GM21526 (cell line): Measurements from ENCODE around the gene USP20.

Source experiments
- ATAC-seq: cut with Tn5 transposase; IDR thresholded peaks from one replicate; pipeline ENCODE4 v1.9.1; 2021; ENCODE audit warnings: moderate library complexity; ENCODE audit not compliant: unreplicated experiment, low FRiP score

Gene USP20

DNA sequence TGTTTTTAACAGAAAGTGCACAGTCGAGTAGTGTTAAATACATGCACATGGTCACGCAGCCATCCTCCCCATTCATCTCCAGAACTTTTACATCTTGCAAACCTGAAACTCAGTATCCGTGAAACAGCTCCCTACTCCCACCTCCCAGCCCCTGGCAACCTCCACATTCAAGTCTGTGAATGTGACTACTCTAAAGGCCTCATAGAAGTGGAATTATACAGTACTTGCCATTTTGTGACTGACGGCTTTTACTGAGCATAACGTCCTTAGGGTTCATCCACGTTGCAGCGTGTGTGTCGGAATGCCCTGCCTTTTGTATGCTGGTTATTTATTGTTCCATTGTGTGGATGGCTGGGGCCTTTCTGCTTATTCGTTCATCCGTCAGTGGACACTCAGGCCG lies 35.8 kb downstream of the USP20 start:
- ATAC-seq: no peak

DNA sequence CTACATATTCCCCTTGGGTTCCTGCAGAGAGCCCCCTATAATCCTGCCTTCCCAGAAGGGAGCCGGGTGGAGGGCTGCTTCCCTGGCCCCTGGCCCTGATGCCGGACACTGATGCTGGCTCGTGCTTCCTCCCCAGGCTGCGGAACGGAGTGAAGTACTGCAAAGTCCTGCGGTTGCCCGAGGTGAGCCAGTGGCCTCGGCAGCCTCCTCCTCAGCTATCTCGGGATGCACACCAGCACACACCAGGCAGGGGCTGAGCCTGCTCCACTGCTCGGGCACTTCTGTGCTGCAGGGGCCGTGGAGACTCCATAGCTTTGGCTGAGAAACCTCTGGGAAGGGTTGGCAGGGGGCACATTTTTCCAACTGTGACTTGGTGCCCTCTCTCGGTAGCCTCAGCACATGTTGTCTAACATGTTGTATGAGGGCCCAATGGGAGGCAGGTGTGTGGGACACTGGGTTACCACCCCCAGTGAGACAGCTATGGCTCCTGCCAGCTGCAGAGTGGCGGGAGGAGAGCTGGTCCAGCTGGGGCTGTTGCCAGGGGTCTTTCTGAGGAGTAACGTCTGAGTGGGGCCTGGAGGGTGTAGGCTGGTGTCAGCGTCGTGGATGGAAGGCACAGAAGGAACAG lies 38.4 kb downstream of the USP20 start:
- no peak for ATAC-seq

DNA sequence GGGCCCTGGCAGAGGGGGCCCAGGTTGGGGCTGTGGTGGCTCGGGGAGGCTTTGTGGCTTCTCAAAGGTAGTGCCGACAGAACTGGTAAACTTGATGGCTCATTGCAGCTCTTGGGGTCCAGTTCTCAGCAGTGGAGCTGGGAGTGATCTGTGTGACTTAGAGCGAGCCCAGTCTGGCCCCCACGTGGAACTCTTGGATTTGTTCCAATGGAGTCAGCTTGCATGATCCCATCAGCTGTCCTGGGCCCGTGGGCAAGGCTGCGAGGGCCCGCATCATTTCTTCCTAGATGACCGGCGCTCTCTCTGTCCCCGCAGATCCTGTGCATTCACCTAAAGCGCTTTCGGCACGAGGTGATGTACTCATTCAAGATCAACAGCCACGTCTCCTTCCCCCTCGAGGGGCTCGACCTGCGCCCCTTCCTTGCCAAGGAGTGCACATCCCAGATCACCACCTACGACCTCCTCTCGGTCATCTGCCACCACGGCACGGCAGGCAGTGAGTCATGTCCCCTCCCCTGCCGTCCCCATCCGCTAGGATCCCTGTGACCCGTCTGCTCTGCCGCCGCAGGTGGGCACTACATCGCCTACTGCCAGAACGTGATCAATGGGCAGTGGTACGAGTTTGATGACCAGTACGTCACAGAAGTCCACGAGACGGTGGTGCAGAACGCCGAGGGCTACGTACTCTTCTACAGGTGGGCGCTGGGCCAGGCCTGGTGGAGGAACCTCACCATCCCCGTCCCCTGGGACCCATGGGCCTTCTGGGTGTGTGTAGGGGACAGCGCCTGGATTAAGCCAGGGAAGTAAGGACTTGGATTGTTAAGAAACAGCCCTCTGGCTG lies 39.2 kb downstream of the USP20 start:
- ATAC-seq: no peak

DNA sequence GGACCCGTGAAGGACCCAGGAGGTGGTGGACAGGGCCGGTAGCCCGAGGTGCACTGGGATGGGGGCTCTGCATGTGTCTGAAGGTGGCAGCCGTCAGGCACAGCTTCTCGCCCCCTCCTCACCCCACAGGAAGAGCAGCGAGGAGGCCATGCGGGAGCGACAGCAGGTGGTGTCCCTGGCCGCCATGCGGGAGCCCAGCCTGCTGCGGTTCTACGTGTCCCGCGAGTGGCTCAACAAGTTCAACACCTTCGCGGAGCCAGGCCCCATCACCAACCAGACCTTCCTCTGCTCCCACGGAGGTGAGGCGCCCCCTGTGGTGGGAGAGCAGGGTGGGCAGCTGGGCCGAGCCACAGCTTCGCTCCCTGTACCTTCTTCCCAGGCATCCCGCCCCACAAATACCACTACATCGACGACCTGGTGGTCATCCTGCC lies 39.9 kb downstream of the USP20 start:
- ATAC-seq: no peak

DNA sequence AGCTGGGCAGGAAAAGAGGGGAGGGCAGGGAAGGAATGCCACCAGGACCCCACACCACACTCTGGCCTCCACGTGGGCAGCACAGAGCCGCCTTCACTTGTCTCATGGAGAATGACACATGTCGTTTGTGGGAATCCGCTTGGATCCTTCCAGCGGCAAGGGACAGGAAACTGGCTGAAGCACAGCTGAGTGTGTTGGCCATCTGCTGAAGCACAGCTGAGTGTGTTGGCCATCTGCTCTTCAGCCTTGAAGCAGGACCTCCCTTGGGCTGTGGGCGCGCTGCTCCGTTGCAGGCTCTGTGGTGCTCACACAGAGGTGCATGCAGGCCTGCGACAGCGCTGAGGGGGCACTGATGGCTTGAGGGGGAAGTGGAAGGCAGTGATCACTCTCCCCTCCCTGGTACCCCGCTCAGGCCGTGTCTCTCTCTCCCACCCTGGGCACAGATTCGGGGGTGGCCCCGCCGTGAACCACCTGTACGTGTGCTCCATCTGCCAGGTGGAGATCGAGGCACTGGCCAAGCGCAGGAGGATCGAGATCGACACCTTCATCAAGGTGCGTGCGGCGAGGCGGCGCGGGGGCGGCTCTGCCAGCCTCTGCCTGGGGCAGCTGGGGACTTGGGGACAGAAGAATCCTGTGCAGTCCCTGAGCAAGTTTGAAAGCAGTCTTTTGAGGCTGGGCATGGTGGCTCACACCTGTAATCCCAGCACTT lies 40.6 kb downstream of the USP20 start:
- ATAC-seq: no peak

DNA sequence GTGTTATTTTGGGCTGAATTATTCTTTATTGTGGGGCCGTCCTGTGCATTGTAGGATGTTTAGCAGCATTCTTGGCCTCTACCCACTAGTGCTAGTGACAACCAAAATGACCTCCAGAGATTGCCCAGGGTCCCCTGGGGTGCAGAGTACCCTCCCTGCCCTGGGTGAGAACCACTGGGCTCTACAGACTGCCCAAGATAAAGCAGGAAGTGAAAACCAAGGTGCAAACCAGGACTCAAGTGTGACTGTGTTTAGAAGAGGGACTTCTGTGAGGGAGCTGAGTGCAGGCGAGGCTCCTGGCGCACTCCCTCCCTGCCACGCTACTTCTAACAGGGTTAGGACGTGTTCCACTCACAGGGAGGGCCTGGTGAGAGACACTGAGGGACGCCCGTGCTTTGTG lies 41.6 kb downstream of the USP20 start:
- ATAC-seq: no peak

DNA sequence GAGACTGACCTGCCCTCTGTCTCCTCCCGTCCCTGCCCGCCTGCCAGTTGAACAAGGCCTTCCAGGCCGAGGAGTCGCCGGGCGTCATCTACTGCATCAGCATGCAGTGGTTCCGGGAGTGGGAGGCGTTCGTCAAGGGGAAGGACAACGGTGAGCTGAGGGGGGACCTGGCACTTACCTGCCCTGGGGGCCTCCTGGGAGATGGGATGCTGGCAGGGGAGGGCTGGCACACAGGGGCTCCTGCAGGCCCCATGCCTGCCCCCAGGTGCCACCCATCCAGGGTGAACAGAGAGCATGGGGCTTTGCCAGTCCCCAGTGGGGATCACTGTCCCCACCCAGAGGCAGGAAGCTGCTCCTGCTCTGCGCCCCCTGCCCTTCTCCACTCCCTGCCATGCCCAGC lies 43.0 kb downstream of the USP20 start:
- no peak for ATAC-seq

DNA sequence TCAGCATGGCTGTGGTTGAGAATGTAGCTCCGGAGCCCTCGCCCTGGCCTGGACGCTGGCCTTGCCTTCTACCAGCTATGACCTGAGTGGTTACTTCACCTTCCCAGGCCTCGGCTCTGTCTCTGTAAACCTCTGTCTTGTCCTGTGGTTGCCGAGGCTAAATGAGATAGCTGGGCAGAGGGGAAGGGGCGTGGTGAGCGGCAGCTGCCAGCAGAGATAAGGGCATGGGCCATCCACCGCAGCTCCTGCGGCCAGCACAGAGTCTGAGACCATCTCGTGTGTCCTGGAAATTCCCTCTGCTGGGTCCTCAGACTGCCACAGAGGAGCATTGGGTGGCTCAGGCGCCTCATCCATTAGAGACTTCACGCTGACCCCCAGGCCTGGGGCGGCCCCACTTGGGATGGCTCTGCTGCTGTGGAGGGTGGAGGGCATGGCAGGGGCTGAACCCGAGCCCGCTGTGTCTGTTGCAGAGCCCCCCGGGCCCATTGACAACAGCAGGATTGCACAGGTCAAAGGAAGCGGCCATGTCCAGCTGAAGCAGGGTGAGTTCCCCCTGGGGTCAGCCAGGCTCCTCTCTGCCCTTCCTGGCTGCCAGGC lies 43.9 kb downstream of the USP20 start:
- no peak for ATAC-seq

DNA sequence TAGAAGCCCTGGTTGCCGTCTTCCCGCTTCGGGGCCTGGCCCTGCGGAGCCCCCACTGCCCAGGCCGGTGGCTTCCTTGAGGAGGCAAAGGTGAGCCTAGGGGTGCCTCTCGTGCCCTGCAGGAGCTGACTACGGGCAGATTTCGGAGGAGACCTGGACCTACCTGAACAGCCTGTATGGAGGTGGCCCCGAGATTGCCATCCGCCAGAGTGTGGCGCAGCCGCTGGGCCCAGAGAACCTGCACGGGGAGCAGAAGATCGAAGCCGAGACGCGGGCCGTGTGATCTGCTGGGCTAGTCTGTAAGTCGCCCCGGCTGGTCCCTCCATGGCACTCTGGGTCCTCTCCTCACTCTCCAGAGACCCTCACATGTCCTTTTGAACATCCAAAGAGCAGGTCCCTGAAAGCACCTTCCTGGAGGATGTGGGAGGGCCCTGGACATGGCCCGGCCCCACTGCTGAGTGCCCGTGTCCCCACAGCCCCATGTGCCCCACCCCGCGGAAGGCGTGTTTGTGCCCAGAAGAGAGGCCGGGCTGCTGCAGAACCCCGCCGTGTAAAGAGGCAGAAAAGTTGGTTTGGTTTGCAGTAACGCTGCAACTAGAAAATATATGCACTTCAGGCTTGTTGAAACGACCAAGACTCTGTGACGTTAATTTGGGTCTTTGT lies 44.9 kb downstream of the USP20 start:
- ATAC-seq: no peak

DNA sequence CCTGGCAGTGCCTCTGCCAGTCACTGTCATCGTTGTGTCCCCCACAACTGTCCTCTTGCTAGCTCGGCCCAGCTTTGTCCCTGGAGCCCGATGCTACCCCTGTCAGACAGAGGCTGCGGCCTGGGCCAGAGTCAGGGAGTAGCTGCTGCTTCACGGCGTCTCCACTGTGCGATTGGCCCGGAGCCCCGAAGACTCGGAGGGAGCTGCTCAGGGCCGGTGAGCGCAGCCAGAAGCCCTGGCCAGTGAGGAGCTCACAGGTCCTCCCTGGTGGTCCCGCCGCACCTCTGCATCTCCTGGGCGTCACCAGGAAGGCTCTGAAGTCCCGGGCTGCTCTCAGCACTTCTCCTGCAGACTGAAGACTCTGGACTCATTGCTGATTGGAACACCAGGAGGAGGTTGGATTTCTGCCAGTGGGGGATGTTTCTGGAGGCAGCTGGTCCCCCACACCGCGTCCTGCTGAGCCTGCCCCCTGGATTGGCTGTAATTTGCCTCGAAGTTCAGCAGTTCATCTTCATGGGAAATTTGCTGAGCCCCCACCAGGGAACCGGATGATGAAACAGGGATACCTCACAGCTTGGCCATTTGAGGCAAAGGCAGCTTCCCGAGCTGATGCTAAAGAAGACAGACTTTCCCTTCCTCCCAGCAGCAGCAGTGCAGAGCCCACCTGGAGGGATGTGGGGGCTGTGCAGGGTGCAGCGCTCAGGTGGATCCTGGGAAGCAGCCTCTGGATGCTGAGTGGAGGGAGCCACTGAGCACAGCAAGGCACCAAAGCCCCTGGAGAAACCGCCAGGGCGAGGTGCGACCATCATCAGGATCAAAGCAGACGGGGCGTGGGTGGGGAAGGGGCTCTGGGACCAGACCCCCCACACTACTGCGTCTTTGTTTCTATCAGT lies 45.6 kb downstream of the USP20 start:
- ATAC-seq: no peak

DNA sequence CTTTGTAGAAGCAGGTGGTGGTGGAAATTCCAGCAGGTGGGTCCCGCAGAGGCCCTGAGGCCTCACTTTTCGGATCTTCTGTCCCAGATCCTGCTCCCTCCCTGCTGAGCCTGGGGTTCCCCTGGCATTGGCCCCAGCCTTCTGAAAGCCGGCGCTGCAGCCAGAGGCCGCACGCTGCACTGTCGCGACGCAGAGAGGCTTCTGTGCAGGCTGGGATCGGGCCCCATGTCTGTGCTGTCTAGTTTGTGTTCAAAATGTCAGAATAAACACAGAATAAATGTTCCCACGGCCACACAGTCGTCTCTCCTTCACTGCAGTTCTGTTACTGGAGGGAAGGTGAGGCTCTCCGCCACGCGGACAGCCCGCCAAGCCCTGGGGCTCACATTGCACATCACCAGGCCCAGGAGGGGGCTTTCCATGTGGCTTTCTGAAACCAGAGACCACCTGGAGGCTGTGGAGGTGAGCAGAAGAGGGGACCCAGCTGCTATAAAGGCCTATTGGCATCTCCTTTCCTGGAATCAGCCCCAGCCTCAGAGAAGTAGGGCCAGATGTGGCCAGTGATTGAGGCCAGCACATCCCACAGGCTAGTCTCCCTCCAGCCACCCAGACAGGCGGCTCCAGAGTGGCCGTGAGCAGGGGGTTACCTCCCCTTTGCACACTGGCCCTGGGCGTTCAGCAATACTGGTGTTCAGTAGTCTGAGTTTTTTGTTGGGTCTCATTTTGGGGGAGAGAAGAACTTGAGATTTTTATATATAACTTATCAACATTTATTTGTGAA lies 46.5 kb downstream of the USP20 start:
- ATAC-seq: no peak

DNA sequence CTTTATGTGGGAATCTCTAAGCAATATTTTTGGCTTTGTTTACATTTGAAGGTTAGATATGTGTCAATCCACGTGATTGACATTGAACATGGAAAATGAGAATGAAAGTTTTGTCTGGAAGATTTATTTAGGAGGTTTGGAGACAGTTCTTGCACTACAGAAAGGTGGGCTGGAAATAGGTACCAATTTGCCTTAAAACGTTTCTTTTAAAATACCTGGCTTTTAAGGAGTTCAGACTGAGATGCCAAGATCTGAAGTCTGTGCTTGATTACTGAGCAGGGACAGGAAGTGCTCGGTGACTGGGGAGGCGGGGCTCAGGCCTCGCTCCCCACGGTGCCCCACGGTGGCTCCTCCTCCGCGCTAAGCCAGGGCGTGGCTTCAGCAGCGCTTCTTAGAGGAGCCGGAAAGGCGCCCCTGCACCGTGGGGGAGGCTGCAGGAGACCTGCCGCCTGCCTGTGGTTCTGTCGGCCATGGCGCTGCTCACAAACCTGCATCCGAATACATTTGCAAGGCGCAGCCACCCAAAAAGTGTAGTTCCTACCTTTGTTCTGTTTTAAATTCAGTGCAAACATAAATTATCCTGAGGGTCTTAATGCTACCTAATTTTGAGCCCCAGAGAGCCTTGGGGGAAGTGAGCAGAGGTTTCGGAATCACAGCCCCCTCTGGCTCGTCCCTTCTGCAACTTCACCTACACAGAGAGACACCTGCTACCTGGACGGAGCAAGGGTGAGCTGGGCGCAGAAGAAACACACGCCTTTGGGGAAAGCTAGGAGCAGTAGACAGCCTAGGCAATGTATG lies 49.2 kb downstream of the USP20 start:
- peak; percentile 45 for ATAC-seq

DNA sequence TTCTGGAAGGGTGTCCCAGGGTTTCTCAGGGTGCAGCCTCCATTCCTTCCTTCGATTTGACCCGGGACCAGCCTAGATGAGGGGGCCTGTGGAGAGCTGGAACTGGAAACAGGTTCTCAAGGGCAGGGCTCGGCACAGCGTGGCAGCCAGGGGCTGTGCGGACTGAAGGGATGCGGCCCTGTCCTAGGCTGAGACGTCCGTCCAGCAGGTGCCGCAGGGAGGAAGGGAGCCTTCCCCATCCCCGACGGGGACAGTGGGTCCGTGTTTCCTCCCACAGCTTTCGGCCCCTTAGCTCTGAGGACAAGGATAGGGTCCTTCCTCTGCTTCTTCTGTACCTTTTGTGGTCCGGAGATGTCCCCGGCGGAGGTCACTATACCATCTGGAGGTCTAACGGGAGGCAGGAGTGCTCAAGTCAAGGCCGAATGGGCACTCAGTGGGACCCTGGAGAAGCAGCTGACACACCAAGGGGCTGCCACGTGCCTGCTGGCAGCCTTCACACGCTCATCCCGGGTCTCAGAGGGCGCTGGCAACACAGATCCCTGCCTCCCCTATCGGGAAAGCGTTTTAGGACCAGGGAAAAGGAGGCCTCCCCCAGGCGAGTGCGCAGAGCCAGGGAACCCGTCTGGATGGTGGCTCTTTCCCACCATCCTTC lies 49.9 kb downstream of the USP20 start:
- no peak for ATAC-seq

DNA sequence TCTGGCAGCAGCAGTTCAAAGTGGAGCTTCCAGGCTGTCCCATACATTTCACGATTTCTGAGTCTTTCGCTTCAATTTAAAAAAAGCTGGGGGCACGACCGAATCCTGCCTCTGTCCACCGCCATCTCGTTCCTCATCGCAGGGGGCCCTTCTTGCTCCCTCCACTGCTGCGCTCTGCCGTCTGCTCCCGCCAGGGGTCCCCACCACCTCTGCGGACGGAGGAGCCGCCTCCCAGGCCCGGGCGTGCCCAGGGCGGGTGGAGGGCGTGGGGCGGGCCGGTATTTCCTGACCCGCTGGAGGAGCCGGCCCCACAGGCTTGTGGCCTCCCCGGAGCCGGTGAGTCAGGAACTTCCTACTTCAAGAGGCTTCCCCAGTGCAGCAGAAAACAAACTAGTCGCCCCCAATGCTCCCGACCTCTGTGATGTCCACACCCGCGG lies 50.4 kb downstream of the USP20 start:
- ATAC-seq: no peak

DNA sequence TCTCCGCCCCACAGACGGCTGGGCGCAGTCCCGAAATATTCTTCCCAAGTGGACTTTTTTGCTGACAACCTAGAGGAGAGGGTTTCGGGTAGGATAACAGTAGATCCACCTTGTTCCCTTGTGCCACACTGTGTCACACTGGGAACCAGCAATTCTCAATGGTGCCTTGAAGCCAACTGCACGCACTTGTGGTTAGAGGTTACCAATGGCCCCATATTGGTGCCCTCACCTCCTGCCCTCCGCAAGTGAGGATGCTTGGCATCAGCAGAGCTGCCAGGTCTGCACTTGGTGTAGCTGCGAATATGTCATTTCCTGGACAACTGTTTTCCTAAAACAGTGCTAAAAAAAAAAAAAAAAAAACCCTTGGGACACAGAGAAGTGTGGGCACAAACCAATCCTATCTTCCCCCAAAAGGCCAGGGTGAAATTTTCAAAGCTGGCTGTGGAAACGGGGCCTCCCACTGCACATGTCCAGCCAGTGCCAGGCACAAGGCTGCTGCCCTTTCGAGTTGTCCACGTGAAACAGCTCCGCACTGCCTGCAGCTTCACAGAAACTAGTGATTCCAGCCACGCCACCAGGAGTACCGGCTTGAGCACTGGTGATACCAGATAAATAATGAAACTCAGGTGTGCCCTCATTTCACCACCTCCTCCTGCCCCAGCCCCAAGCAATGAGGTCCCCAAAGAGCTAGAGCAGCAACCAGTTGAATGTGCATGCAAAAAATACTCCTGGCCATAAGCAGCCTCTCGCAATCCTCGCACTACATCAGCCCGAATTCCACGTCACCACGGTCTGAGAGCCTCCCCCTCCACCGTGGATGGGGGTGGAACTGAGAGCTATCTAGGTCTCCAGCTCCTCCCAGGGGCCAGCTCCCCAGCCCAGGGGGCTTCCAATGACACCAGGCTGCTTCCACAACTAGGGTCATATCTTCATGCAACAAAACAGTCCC lies 51.2 kb downstream of the USP20 start:
- ATAC-seq: no peak
